ENCODE measurements around the gene PIGW. TPM values are rescaled to one million over a fixed set of nuclear protein-coding genes. Genes with fewer than 3 reads are reported as not detected.

The PIGW gene
- total and polyA plus RNA-seq, 2 of the 8 experiments (the other 6 are each of a cell fraction or from before 2014, with no cell fraction given) = 12.1 to 28.9 TPM

- no peak for TF ChIP-seq MAFK (IDR thresholded peaks at IDR 0.05; ENCODE audit: low read depth, low read length)
- TF ChIP-seq MAX (IDR thresholded peaks at IDR 0.05) = no peak
- no peak for TF ChIP-seq SUZ12 (IDR thresholded peaks at IDR 0.05; ENCODE audit: low read length)
- no peak for TF ChIP-seq SP4 (IDR thresholded peaks at IDR 0.05; ENCODE audit: low read length)
- TF ChIP-seq SIRT6 (IDR thresholded peaks at IDR 0.05; ENCODE audit: low read length) = no peak
These were observed 49.0 kb upstream of the PIGW start (continued) for GRCh38 chr17:36485805-36486203.

All from H1 (cell line).